Parathyroid adenoma (tissue), 2 donors: Measurements from ENCODE around the gene LINC00305.

Source experiments
- H2AFZ ChIP-seq: fragments of 300-600 bp; sonication (generic); one replicate; pipeline ENCODE4 v1.7.0; 2017; ENCODE audit warnings: antibody characterized with exemption, mild to moderate bottlenecking
- H3K27ac ChIP-seq: fragments of 300-600 bp; sonication (generic); one replicate; pipeline ENCODE4 v1.7.0; 2017
- H3K27me3 ChIP-seq: fragments of 300-600 bp; sonication (generic); one replicate; pipeline ENCODE4 v1.7.0; 2017; ENCODE audit warnings: low read length; ENCODE audit not compliant: control insufficient read depth, insufficient read depth
- H3K36me3 ChIP-seq: fragments of 300-600 bp; sonication (generic); one replicate; pipeline ENCODE4 v1.7.0; 2017; ENCODE audit warnings: low read length; ENCODE audit not compliant: control insufficient read depth, insufficient read depth
- H3K4me1 ChIP-seq: fragments of 300-600 bp; sonication (generic); one replicate; pipeline ENCODE4 v1.7.0; 2017; ENCODE audit warnings: control low read depth
- H3K4me2 ChIP-seq: fragments of 300-600 bp; sonication (generic); one replicate; pipeline ENCODE4 v1.7.0; 2017; ENCODE audit warnings: low read length
- H3K4me3 ChIP-seq: fragments of 300-600 bp; sonication (generic); one replicate; pipeline ENCODE4 v1.7.0; 2017; ENCODE audit warnings: low read depth, low read length
- H3K79me2 ChIP-seq: fragments of 300-600 bp; sonication (generic); one replicate; pipeline ENCODE4 v1.7.0; 2017; ENCODE audit warnings: control low read depth
- H3K9ac ChIP-seq: fragments of 300-600 bp; sonication (generic); one replicate; pipeline ENCODE4 v1.7.0; 2017; ENCODE audit warnings: mild to moderate bottlenecking
- H3K9me3 ChIP-seq: fragments of 300-600 bp; sonication (generic); one replicate; pipeline ENCODE4 v1.7.0; 2017; ENCODE audit warnings: low read length; ENCODE audit not compliant: control insufficient read depth
- TF ChIP-seq, protein P1 (sequence below): fragments of 300-600 bp; sonication (generic); IDR thresholded peaks from one replicate; pipeline ENCODE4 v1.7.0; 2017; ENCODE audit warnings: antibody characterized with exemption, mild to moderate bottlenecking
- donor health status: primary hyperparathyroidism.

Gene LINC00305

DNA sequence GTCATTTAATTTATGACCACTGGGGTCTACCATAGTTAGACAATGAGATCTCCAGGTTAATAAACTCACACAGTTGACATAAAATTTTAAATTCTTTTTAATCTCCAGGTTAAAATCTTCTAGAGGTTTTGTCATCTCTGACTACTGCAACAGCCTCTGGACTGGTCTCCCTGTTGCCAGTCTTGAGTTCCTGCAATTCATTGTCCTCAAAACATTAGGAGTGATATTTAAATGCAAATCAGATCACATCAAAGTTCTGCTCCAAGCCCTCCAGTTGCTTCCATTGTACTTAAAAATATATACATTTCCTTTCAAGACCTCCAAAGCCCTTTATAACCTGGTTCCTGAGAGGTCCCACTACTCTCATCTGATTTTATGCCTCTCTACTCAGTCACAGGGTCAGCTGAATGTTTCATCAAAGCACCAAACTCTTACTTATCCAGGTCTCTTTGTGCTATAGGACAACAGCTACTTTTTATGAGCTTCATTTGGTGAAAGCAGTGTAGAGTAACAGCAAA is 18.6 kb upstream of the LINC00305 start:
- Histone ChIP-seq H2AFZ (no peak overlapping the region), H3K9ac (no peak overlapping the region), H3K4me3 (no peak overlapping the region), H3K4me1 (peaks cover 3% of the 10 kb centered on the region), H3K27me3 (no peaks in the 10 kb centered on the region), H3K27ac (no peak overlapping the region), H3K9me3 (no peaks in the 10 kb centered on the region), H3K4me2 (no peak overlapping the region), H3K36me3 (no peaks in the 10 kb centered on the region), H3K79me2 (no peaks in the 10 kb centered on the region)
- TF ChIP-seq, protein P1, sequence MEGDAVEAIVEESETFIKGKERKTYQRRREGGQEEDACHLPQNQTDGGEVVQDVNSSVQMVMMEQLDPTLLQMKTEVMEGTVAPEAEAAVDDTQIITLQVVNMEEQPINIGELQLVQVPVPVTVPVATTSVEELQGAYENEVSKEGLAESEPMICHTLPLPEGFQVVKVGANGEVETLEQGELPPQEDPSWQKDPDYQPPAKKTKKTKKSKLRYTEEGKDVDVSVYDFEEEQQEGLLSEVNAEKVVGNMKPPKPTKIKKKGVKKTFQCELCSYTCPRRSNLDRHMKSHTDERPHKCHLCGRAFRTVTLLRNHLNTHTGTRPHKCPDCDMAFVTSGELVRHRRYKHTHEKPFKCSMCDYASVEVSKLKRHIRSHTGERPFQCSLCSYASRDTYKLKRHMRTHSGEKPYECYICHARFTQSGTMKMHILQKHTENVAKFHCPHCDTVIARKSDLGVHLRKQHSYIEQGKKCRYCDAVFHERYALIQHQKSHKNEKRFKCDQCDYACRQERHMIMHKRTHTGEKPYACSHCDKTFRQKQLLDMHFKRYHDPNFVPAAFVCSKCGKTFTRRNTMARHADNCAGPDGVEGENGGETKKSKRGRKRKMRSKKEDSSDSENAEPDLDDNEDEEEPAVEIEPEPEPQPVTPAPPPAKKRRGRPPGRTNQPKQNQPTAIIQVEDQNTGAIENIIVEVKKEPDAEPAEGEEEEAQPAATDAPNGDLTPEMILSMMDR: no peak

DNA sequence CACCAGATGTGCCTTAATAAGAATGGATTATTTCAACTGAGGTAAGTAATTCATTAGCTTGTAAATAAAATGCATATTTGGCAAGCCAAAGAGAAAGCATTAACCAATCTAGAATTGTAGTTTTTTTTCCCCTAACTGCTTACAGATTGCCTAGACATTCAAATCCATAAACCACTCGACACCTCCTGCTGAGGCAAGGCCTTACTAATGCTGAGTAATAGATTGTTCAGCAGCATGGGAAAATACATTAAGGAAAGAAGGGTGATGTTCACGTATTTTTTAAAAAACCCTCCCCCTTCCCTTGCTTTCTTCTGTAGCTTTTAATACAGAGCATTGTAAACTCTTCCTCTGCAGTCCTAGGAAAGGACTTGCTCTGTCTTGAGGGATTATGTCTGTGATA is 17.0 kb upstream of the LINC00305 start:
- peaks cover 3% of the 10 kb centered on the region for H3K4me1 ChIP-seq
- no peak overlapping the region for H3K9ac ChIP-seq
- H2AFZ ChIP-seq: no peak overlapping the region
- H3K27ac ChIP-seq: no peak overlapping the region
- TF ChIP-seq, protein P1: no peak
- H3K4me3 ChIP-seq: no peak overlapping the region
- no peaks in the 10 kb centered on the region for H3K36me3 ChIP-seq
- no peak overlapping the region for H3K4me2 ChIP-seq
- no peaks in the 10 kb centered on the region for H3K9me3 ChIP-seq
- no peaks in the 10 kb centered on the region for H3K27me3 ChIP-seq
- H3K79me2 ChIP-seq: no peaks in the 10 kb centered on the region

DNA sequence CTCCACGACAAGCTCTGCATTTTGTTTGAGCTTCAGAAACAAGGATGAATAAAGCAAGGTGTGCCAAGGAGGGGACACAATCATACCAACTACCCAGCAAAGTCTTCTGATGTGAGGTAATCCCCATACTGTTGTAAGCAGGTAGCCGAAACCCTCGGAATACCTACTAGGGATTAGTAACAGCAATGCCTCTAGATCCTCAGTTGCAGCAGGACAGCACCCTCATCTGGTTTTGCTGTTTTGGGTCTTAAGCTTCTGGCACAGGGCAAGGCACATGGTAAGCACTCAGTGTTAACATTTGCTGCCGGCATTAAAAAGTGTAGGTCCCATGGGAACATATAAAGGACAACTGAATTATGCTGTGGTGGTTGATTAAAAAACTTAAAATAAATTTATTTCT is 16.0 kb upstream of the LINC00305 start:
- Histone ChIP-seq H3K4me1 (peaks cover 3% of the 10 kb centered on the region), H2AFZ (no peak overlapping the region), H3K79me2 (no peaks in the 10 kb centered on the region), H3K4me3 (no peak overlapping the region), H3K27me3 (no peaks in the 10 kb centered on the region), H3K9me3 (no peaks in the 10 kb centered on the region), H3K27ac (no peak overlapping the region), H3K4me2 (no peak overlapping the region), H3K9ac (no peak overlapping the region), H3K36me3 (no peaks in the 10 kb centered on the region)
- TF ChIP-seq, protein P1: no peak

DNA sequence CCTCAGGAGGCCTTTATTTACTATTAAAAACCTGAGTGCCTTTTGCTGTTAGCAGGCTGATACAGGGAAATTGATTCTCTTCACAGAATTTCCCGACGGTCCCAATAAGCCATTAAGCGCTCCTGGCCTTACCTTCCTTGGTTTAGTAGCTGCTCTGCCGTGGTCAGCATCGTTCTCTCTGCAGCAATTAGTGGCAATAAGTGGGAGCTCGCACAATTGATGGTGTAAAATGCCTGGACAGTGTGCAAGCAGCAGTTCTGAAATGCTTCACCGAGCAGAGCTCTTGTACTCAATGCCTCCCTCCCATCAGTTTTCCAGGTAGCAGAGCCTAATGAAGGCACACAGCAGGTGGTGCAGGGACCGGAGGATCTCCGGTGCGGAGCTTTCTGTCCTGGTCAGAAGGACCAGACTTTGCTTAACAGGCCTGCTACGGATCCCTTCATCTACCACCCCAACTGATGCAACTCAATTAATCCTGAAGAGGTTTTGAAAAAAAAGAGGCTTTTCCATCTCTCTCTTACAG is 1.1 kb upstream of the LINC00305 start:
- H3K9me3 ChIP-seq: no peaks in the 10 kb centered on the region
- TF ChIP-seq, protein P1: no peak
- H3K27ac ChIP-seq: no peak overlapping the region
- H2AFZ ChIP-seq: no peak overlapping the region
- H3K4me2 ChIP-seq: no peak overlapping the region
- H3K36me3 ChIP-seq: no peaks in the 10 kb centered on the region
- no peaks in the 10 kb centered on the region for H3K4me1 ChIP-seq
- H3K4me3 ChIP-seq: no peak overlapping the region
- H3K27me3 ChIP-seq: no peaks in the 10 kb centered on the region
- H3K79me2 ChIP-seq: no peaks in the 10 kb centered on the region
- no peak overlapping the region for H3K9ac ChIP-seq

DNA sequence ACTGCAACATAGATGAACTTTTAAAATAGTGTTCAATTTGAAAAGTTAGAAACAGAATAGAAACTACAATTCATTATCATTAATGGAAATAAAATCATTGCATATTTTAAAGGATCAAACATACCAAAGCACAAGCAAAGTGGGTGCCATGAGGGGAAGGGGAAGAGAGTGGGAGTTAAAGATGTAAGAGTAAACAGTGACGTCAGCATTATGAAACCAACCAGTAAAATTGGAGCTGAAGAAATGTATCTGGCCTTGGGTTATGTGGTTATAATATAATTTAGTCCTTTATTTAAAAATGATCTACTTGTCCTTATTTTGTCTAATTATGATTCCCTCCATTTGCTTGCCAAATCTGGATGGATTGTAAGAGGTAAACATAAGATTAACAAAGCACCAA is 6.0 kb downstream of the LINC00305 start:
- no peak overlapping the region for H3K4me3 ChIP-seq
- H3K79me2 ChIP-seq: no peaks in the 10 kb centered on the region
- no peaks in the 10 kb centered on the region for H3K9me3 ChIP-seq
- no peak overlapping the region for H3K9ac ChIP-seq
- peaks cover 7% of the 10 kb centered on the region for H3K4me1 ChIP-seq
- H2AFZ ChIP-seq: no peak overlapping the region
- H3K27me3 ChIP-seq: no peaks in the 10 kb centered on the region
- no peak overlapping the region for H3K27ac ChIP-seq
- TF ChIP-seq, protein P1: no peak
- no peaks in the 10 kb centered on the region for H3K36me3 ChIP-seq
- no peak overlapping the region for H3K4me2 ChIP-seq
